Karpas-422 (cell line): ENCODE data around the gene MYO5C. TPM values are rescaled to one million over a fixed set of nuclear protein-coding genes. Genes with fewer than 3 reads are reported as not detected.

Experiments
- DNase-seq: peaks from one replicate; pipeline ENCODE4 v3.0.0-alpha.2; 2015
- H2AFZ ChIP-seq: fragments of 200-600 bp; sonication (generic); 2 replicates; pipeline ENCODE4 v1.6.1; 2014; ENCODE audit warnings: antibody characterized with exemption, low read length, mixed read lengths
- H3K27ac ChIP-seq: fragments of 200-600 bp; sonication (generic); 2 replicates; pipeline ENCODE4 v1.5.1; 2014; ENCODE audit warnings: mild to moderate bottlenecking, low read length, moderate library complexity
- H3K27me3 ChIP-seq: fragments of 200-600 bp; sonication (generic); 2 replicates; pipeline ENCODE4 v1.6.1; 2014; ENCODE audit warnings: low read length, mixed read lengths
- H3K36me3 ChIP-seq: fragments of 200-600 bp; sonication (generic); 2 replicates; pipeline ENCODE4 v1.6.1; 2014; ENCODE audit warnings: low read length, mixed read lengths; ENCODE audit not compliant: insufficient read depth
- H3K4me1 ChIP-seq: fragments of 200-600 bp; sonication (generic); 2 replicates; pipeline ENCODE4 v1.6.1; 2014; ENCODE audit warnings: mild to moderate bottlenecking, low read length, mixed read lengths
- H3K4me2 ChIP-seq: fragments of 200-600 bp; sonication (generic); 2 replicates; pipeline ENCODE4 v1.6.1; 2014; ENCODE audit warnings: low read length, low read depth, mild to moderate bottlenecking; ENCODE audit not compliant: poor library complexity, severe bottlenecking
- H3K4me3 ChIP-seq: fragments of 200-600 bp; sonication (generic); 2 replicates; pipeline ENCODE4 v1.5.1; 2014; ENCODE audit warnings: mild to moderate bottlenecking, antibody characterized with exemption, low read length, mixed read lengths
- H3K79me2 ChIP-seq: fragments of 200-600 bp; sonication (generic); 2 replicates; pipeline ENCODE4 v1.6.1; 2014; ENCODE audit warnings: mild to moderate bottlenecking, low read length, mixed read lengths
- H3K9ac ChIP-seq: fragments of 200-600 bp; sonication (generic); 2 replicates; pipeline ENCODE4 v1.6.0; 2014; ENCODE audit warnings: low read length
- H3K9me2 ChIP-seq: fragments of 200-600 bp; sonication (generic), shearing (Covaris generic); replicated peaks from 2 replicates; pipeline ENCODE4 v1.6.0; 2014; ENCODE audit warnings: mild to moderate bottlenecking, low read length, moderate library complexity; ENCODE audit not compliant: insufficient read depth
- H3K9me3 ChIP-seq: fragments of 300-700, 200-600 bp; sonication (generic); 2 replicates; pipeline ENCODE4 v1.6.1; 2014; ENCODE audit warnings: low read length, mixed read lengths
- H4K20me1 ChIP-seq: fragments of 200-600 bp; sonication (generic); 2 replicates; pipeline ENCODE4 v1.6.1; 2014; ENCODE audit warnings: mild to moderate bottlenecking, antibody characterized with exemption, low read length, low read depth; ENCODE audit not compliant: insufficient read depth
- total RNA-seq: library from RNA; depleted of rRNA; stranded (reverse); fragments of >200 nt; shearing (Covaris generic); gene quantifications from 2 replicates; pipeline ENCODE4 v1.2.3, GENCODE V29; 2014; ENCODE audit warnings: low replicate concordance

The MYO5C gene
- total RNA-seq, 1 experiment from 2014 or later, result 0.22 TPM

DNA sequence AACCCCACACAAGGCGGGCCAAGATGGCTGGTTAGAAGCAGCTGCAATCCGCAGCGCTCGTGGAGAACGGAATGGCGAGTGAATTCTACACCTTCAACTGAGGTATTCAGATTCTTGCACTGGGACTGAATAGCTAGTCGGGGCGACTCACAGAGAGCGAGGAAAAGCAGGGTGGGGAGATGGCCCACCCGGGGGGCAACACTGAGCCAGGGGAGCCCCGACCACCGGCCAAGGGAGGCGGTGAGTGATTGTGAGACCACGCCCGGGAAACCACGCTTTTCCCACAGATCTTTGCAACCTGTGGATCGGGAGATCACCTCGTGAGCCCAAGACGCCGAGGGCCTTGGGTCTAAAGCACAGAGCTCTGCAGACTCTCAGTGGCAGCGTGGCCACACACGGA is 132.7 kb downstream of the MYO5C start:
- Histone ChIP-seq H3K4me2 (no peak overlapping the region), H2AFZ (no peak overlapping the region), H3K79me2 (no peaks in the 10 kb centered on the region), H3K4me1 (peaks cover 14% of the 10 kb centered on the region), H3K9me3 (no peaks in the 10 kb centered on the region), H3K4me3 (no peak overlapping the region), H3K27me3 (no peaks in the 10 kb centered on the region), H3K36me3 (no peaks in the 10 kb centered on the region), H3K9ac (no peak overlapping the region), H3K9me2 (no peaks in the 10 kb centered on the region), H4K20me1 (no peaks in the 10 kb centered on the region), H3K27ac (no peak overlapping the region)
- DNase-seq, result no peak

DNA sequence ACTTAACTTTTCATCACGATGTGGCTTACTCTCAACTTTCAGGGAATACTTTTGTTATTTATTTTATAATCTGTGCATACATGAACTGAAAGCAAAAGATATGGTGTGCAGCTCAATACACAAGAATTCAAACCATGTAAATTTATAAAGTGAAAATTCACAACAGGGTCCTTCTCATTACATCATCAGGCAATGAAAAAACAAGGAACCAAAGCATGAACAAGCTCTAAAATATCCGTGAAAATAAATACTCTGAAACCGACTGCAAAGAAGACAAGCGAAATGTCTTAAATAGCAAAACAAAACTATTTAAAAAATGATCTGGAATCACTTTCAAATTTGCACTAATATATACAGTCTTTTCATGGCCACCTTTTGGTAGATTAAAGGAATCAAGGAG is 133.3 kb downstream of the MYO5C start:
- no peaks in the 10 kb centered on the region for H3K79me2 ChIP-seq
- no peak overlapping the region for H2AFZ ChIP-seq
- no peaks in the 10 kb centered on the region for H4K20me1 ChIP-seq
- H3K4me3 ChIP-seq, result no peak overlapping the region
- no peaks in the 10 kb centered on the region for H3K27me3 ChIP-seq
- H3K4me1 ChIP-seq, result peaks cover 14% of the 10 kb centered on the region
- no peak overlapping the region for H3K4me2 ChIP-seq
- no peak overlapping the region for H3K9ac ChIP-seq
- no peaks in the 10 kb centered on the region for H3K36me3 ChIP-seq
- DNase-seq, result no peak
- H3K9me3 ChIP-seq, result no peaks in the 10 kb centered on the region
- no peaks in the 10 kb centered on the region for H3K9me2 ChIP-seq
- H3K27ac ChIP-seq, result no peak overlapping the region

- H3K4me1 ChIP-seq, result peaks cover 14% of the 10 kb centered on the region
- no peaks in the 10 kb centered on the region for H3K27me3 ChIP-seq
- H3K9me2 ChIP-seq, result no peaks in the 10 kb centered on the region
- no peaks in the 10 kb centered on the region for H3K9me3 ChIP-seq
- H3K9ac ChIP-seq, result no peak overlapping the region
- no peak overlapping the region for H3K4me2 ChIP-seq
- H3K27ac ChIP-seq, result no peak overlapping the region
- H3K36me3 ChIP-seq, result no peaks in the 10 kb centered on the region
- no peaks in the 10 kb centered on the region for H3K79me2 ChIP-seq
- H3K4me3 ChIP-seq, result no peak overlapping the region
- no peak for DNase-seq
- no peak overlapping the region for H2AFZ ChIP-seq
- no peaks in the 10 kb centered on the region for H4K20me1 ChIP-seq
These were observed 134.1 kb downstream of the MYO5C start for GRCh38 chr15:52161406-52161966.

DNA sequence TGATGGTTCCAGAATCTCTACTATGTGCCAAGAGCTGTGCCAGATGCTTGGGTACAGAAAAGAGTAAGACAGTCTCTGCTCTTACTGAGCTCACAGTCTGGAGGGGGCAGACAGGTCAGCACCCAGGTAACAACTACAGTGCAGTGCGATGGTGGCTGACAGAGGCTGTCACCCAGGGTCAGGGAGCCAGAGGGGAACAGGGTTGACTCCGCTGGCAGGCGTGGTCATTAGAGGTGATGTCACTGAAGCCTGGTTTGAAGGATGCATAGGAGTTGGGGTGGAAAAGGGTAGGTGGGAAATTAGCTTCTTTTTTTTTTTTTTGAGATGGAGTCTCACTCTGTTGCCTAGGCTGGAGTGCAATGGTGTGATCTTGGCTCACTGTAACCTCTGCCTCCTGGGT is 136.0 kb downstream of the MYO5C start:
- no peak overlapping the region for H2AFZ ChIP-seq
- no peak for DNase-seq
- H4K20me1 ChIP-seq, result no peaks in the 10 kb centered on the region
- no peaks in the 10 kb centered on the region for H3K79me2 ChIP-seq
- no peaks in the 10 kb centered on the region for H3K9me2 ChIP-seq
- H3K27me3 ChIP-seq, result no peaks in the 10 kb centered on the region
- no peak overlapping the region for H3K4me2 ChIP-seq
- H3K27ac ChIP-seq, result no peak overlapping the region
- H3K4me1 ChIP-seq, result peaks cover 13% of the 10 kb centered on the region
- no peak overlapping the region for H3K9ac ChIP-seq
- no peaks in the 10 kb centered on the region for H3K36me3 ChIP-seq
- H3K9me3 ChIP-seq, result no peaks in the 10 kb centered on the region
- H3K4me3 ChIP-seq, result no peak overlapping the region

GRCh38 chr15:52158084-52158765 is 137.4 kb downstream of the MYO5C start:
- Histone ChIP-seq H3K36me3 (no peaks in the 10 kb centered on the region), H4K20me1 (no peaks in the 10 kb centered on the region), H2AFZ (no peak overlapping the region), H3K27me3 (no peaks in the 10 kb centered on the region), H3K79me2 (no peaks in the 10 kb centered on the region), H3K9me3 (no peaks in the 10 kb centered on the region), H3K4me3 (no peak overlapping the region), H3K27ac (no peak overlapping the region), H3K4me2 (no peak overlapping the region), H3K9ac (no peak overlapping the region), H3K4me1 (peaks cover 12% of the 10 kb centered on the region), H3K9me2 (no peaks in the 10 kb centered on the region)
- DNase-seq, result no peak

- H3K27me3 ChIP-seq, result no peaks in the 10 kb centered on the region
- H3K79me2 ChIP-seq, result no peaks in the 10 kb centered on the region
- no peak overlapping the region for H3K4me2 ChIP-seq
- no peaks in the 10 kb centered on the region for H3K36me3 ChIP-seq
- peaks cover 21% of the 10 kb centered on the region for H3K4me1 ChIP-seq
- H3K9me2 ChIP-seq, result no peaks in the 10 kb centered on the region
- no peaks in the 10 kb centered on the region for H4K20me1 ChIP-seq
- H3K9ac ChIP-seq, result no peak overlapping the region
- no peak overlapping the region for H3K4me3 ChIP-seq
- H3K9me3 ChIP-seq, result no peaks in the 10 kb centered on the region
- no peak for DNase-seq
- H3K27ac ChIP-seq, result no peak overlapping the region
- no peak overlapping the region for H2AFZ ChIP-seq
These were observed 139.7 kb downstream of the MYO5C start for GRCh38 chr15:52155878-52156277.

GRCh38 chr15:52154896-52155865 is 140.4 kb downstream of the MYO5C start:
- Histone ChIP-seq H3K9ac (no peak overlapping the region), H4K20me1 (no peaks in the 10 kb centered on the region)
- no peak for DNase-seq

More at GRCh38 chr15:52154896-52155865, 140.4 kb downstream of the MYO5C start:
- H3K4me3 ChIP-seq, result no peak overlapping the region
- H3K27ac ChIP-seq, result no peak overlapping the region
- peaks cover 28% of the 10 kb centered on the region for H3K4me1 ChIP-seq
- no peaks in the 10 kb centered on the region for H3K36me3 ChIP-seq
- no peak overlapping the region for H2AFZ ChIP-seq
- no peak overlapping the region for H3K4me2 ChIP-seq
- H3K9me3 ChIP-seq, result no peaks in the 10 kb centered on the region
- no peaks in the 10 kb centered on the region for H3K27me3 ChIP-seq
- no peaks in the 10 kb centered on the region for H3K9me2 ChIP-seq
- H3K79me2 ChIP-seq, result no peaks in the 10 kb centered on the region
